Activated naive CD4-positive, alpha-beta T cell treated with anti-CD3 and anti-CD28 coated beads, Interleukin-2, amount 10 ng/mL, durations not matched to agents 7 days and 5 days (primary cell): Measurements from ENCODE around the gene SF3A1.

Source experiments
- CTCF ChIA-PET: fragments of 350-600 bp; sonication (Branson Sonifier 250); formaldehyde crosslinking; loops from one replicate; lab custom pipeline; 2021; ENCODE audit warnings: antibody characterized with exemption; lab: Charles Lee
- DNase-seq: peaks from one replicate; pipeline ENCODE4 v3.0.0-alpha.2; 2020
- H3K27ac Mint-ChIP-seq: one replicate; pipeline ENCODE4 v1.8.0; 2021; ENCODE audit warnings: mild to moderate bottlenecking, moderate library complexity, mixed read lengths
- H3K27me3 Mint-ChIP-seq: one replicate; pipeline ENCODE4 v1.8.0; 2021; ENCODE audit warnings: mild to moderate bottlenecking, mixed read lengths
- H3K36me3 Mint-ChIP-seq: one replicate; pipeline ENCODE4 v1.8.0; 2021; ENCODE audit warnings: mixed read lengths
- H3K4me1 Mint-ChIP-seq: one replicate; pipeline ENCODE4 v1.8.0; 2021; ENCODE audit warnings: mixed read lengths
- H3K4me3 Mint-ChIP-seq: one replicate; pipeline ENCODE4 v1.8.0; 2021; ENCODE audit warnings: mild to moderate bottlenecking, moderate library complexity, mixed read lengths
- H3K9me3 Mint-ChIP-seq: one replicate; pipeline ENCODE4 v1.8.0; 2021; ENCODE audit warnings: mixed read lengths

SF3A1 gene

GRCh38 chr22:30286813-30287647 lies 69.7 kb downstream of the SF3A1 start:
- peak; percentile 92 for DNase-seq
- Mint-ChIP-seq H3K4me1 (peaks cover 90% of the 10 kb centered on the region), H3K9me3 (no peaks in the 10 kb centered on the region), H3K27ac (peak overlapping the region; percentile 2), H3K27me3 (no peaks in the 10 kb centered on the region), H3K36me3 (peaks cover 16% of the 10 kb centered on the region), H3K4me3 (no peak overlapping the region)
- CTCF ChIA-PET = interaction anchor here (0.5 to 8.7 kb wide), 35 partner anchors 9 to 651 kb away, joined by 3 to 252 read pairs (median 6); partner anchors contain the start of genes CCDC157, RNF215, SEC14L2 and SF3A1

- no peak overlapping the region for H3K27ac Mint-ChIP-seq
- no peak for DNase-seq
Observed at GRCh38 chr22:30286331-30286730, 70.4 kb downstream of the SF3A1 start.

GRCh38 chr22:30285846-30286200 lies 70.9 kb downstream of the SF3A1 start:
- H3K9me3 Mint-ChIP-seq = no peaks in the 10 kb centered on the region
- H3K36me3 Mint-ChIP-seq = peaks cover 18% of the 10 kb centered on the region
- peaks cover 82% of the 10 kb centered on the region for H3K4me1 Mint-ChIP-seq
- no peak for DNase-seq
- no peak overlapping the region for H3K27ac Mint-ChIP-seq
- H3K27me3 Mint-ChIP-seq = no peaks in the 10 kb centered on the region
- no peak overlapping the region for H3K4me3 Mint-ChIP-seq
- CTCF ChIA-PET = interaction anchor here (1.0 to 8.7 kb wide), 9 partner anchors 8 to 197 kb away, joined by 3 to 252 read pairs (median 6); partner anchors contain the start of genes RNF215 and TBC1D10A

More at GRCh38 chr22:30286331-30286730, 70.4 kb downstream of the SF3A1 start:
- Mint-ChIP-seq H3K4me3 (no peak overlapping the region), H3K9me3 (no peaks in the 10 kb centered on the region), H3K4me1 (peaks cover 85% of the 10 kb centered on the region), H3K27me3 (no peaks in the 10 kb centered on the region), H3K36me3 (peaks cover 18% of the 10 kb centered on the region)
- CTCF ChIA-PET = interaction anchor here (1.0 to 8.7 kb wide), 8 partner anchors 9 to 198 kb away, joined by 3 to 252 read pairs (median 32); partner anchors contain the start of genes RNF215 and TBC1D10A

GRCh38 chr22:30285176-30285845 lies 71.4 kb downstream of the SF3A1 start:
- H3K36me3 Mint-ChIP-seq = peaks cover 15% of the 10 kb centered on the region
- H3K4me3 Mint-ChIP-seq = no peak overlapping the region
- no peak overlapping the region for H3K27ac Mint-ChIP-seq
- H3K4me1 Mint-ChIP-seq = peaks cover 80% of the 10 kb centered on the region
- no peak for DNase-seq
- CTCF ChIA-PET = interaction anchor here (0.9 to 7.7 kb wide), 8 partner anchors 15 to 196 kb away, joined by 3 to 252 read pairs (median 4); partner anchors contain the start of gene RNF215
- H3K27me3 Mint-ChIP-seq = no peaks in the 10 kb centered on the region
- no peaks in the 10 kb centered on the region for H3K9me3 Mint-ChIP-seq

GRCh38 chr22:30284666-30285065 lies 72.0 kb downstream of the SF3A1 start:
- CTCF ChIA-PET = interaction anchor here (0.9 to 7.7 kb wide), 6 partner anchors 15 to 196 kb away, joined by 3 to 252 read pairs (median 5); partner anchors contain the start of gene RNF215
- H3K4me1 Mint-ChIP-seq = peaks cover 77% of the 10 kb centered on the region

GRCh38 chr22:30284172-30284571 lies 72.5 kb downstream of the SF3A1 start:
- CTCF ChIA-PET = interaction anchor here (1.2 to 5.9 kb wide), 5 partner anchors 28 to 178 kb away, joined by 3 to 68 read pairs (median 4); no protein-coding TSS in a partner anchor
- Mint-ChIP-seq H3K4me3 (peak overlapping the region; percentile 72), H3K36me3 (peaks cover 15% of the 10 kb centered on the region), H3K27me3 (no peaks in the 10 kb centered on the region), H3K27ac (peak overlapping the region; percentile 62), H3K4me1 (peaks cover 79% of the 10 kb centered on the region), H3K9me3 (no peaks in the 10 kb centered on the region)
- DNase-seq = no peak

More at GRCh38 chr22:30284666-30285065, 72.0 kb downstream of the SF3A1 start:
- Mint-ChIP-seq H3K4me3 (peak overlapping the region; percentile 72), H3K36me3 (peaks cover 15% of the 10 kb centered on the region), H3K27ac (peak overlapping the region; percentile 62), H3K9me3 (no peaks in the 10 kb centered on the region), H3K27me3 (no peaks in the 10 kb centered on the region)
- DNase-seq = no peak

- no peak for DNase-seq
- Mint-ChIP-seq H3K27me3 (no peaks in the 10 kb centered on the region), H3K9me3 (no peaks in the 10 kb centered on the region), H3K4me3 (peak overlapping the region; percentile 72), H3K27ac (peak overlapping the region; percentile 53), H3K4me1 (peaks cover 79% of the 10 kb centered on the region), H3K36me3 (peaks cover 18% of the 10 kb centered on the region)
- CTCF ChIA-PET = interaction anchor here (0.7 to 1.7 kb wide), 7 partner anchors 15 to 195 kb away, joined by 3 to 5 read pairs (median 4); no protein-coding TSS in a partner anchor
Observed at GRCh38 chr22:30283342-30283741, 73.4 kb downstream of the SF3A1 start.

- DNase-seq = no peak
- CTCF ChIA-PET = interaction anchor here (0.7 to 1.7 kb wide), 6 partner anchors 14 to 194 kb away, joined by 3 to 4 read pairs (median 4); no protein-coding TSS in a partner anchor
- H3K27ac Mint-ChIP-seq = peak overlapping the region; percentile 53
- H3K9me3 Mint-ChIP-seq = no peaks in the 10 kb centered on the region
- H3K36me3 Mint-ChIP-seq = peaks cover 21% of the 10 kb centered on the region
- peaks cover 79% of the 10 kb centered on the region for H3K4me1 Mint-ChIP-seq
- peaks cover 7% of the 10 kb centered on the region for H3K27me3 Mint-ChIP-seq
- peak overlapping the region; percentile 72 for H3K4me3 Mint-ChIP-seq
Observed at GRCh38 chr22:30282616-30283046, 74.1 kb downstream of the SF3A1 start.
